ENCODE results near the gene SPTBN1.

Gene SPTBN1

DNA sequence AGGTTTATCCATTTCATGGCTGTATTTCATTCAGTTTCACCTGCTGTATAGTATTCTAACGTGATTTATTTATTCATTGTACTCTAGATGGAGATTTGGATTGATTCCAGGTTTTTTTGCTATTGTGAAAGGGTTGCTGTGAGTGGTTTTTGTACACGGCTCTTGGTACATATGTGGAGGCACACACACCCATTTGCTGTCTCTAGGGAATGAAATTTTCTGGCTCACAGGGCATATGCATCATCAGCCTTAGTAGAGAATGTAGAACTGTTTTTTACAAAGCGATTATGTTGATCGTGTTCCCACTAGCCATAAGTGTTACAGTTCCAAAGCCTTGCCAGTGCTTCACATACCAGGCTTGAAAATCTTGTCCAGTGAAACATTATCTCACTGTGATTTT lies 5.1 kb downstream of the SPTBN1 start:
- TF ChIP-seq, protein P1, sequence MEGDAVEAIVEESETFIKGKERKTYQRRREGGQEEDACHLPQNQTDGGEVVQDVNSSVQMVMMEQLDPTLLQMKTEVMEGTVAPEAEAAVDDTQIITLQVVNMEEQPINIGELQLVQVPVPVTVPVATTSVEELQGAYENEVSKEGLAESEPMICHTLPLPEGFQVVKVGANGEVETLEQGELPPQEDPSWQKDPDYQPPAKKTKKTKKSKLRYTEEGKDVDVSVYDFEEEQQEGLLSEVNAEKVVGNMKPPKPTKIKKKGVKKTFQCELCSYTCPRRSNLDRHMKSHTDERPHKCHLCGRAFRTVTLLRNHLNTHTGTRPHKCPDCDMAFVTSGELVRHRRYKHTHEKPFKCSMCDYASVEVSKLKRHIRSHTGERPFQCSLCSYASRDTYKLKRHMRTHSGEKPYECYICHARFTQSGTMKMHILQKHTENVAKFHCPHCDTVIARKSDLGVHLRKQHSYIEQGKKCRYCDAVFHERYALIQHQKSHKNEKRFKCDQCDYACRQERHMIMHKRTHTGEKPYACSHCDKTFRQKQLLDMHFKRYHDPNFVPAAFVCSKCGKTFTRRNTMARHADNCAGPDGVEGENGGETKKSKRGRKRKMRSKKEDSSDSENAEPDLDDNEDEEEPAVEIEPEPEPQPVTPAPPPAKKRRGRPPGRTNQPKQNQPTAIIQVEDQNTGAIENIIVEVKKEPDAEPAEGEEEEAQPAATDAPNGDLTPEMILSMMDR (IDR thresholded peaks at IDR 0.05), result no peak

- TF ChIP-seq, protein P1 (IDR thresholded peaks at IDR 0.05), result no peak
Observed at GRCh38 chr2:54464341-54464740, 8.2 kb downstream of the SPTBN1 start.

GRCh38 chr2:54465143-54465542 lies 9.0 kb downstream of the SPTBN1 start:
- TF ChIP-seq, protein P1 (IDR thresholded peaks at IDR 0.05), result no peak

DNA sequence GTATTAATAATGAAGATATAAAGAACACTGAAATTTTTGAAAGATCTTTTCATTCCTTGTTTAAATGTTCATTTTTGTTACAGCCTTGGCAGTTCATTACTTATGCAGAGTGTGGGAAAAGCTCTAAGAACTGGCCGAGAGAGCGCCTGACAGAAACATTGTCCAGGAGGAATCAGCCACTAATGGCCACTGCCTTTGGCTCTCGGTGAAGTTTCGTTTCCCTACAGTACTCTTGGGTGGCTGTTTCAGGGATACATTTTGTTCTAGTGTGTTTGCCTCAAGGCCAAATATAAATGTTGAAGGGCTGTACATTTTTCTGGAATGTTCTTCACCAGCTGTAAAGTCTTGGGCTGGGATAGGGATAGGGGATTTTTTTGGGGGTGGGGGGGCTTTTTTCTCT lies 10.7 kb downstream of the SPTBN1 start:
- TF ChIP-seq, protein P1 (IDR thresholded peaks at IDR 0.05), result no peak

GRCh38 chr2:54468673-54469072 lies 12.5 kb downstream of the SPTBN1 start:
- TF ChIP-seq, protein P1 (IDR thresholded peaks at IDR 0.05), result no peak

DNA sequence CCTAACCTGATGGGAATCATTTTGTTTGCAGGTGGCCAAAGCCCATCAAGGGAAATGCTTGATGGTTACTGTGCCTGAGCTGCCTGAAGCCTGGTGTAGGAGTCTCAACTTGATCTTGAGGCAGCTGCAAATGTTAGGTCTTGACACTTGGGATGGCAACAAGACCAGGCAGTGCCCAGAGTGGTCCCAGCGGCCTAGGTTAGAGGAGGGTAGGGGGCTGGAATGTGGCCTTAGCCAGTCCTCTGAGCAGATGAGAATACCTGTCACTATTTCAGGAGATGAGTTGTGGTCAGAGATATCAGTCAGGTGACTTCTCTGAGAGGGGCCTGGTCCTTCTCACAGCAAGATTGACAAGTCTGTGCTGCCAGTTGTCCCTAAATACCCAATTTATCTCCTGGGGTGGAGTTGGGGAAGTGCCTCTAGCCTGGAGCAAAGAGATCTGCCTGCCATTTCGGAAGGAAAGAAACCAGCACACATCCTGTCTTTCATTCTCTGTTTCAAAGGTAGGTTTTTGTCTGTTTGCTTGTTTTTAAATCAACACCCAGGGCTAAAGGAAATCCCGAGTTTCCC lies 13.4 kb downstream of the SPTBN1 start:
- TF ChIP-seq, protein P1 (IDR thresholded peaks at IDR 0.05), result no peak

GRCh38 chr2:54470266-54470938 lies 14.3 kb downstream of the SPTBN1 start:
- TF ChIP-seq, protein P1 (IDR thresholded peaks at IDR 0.05), result no peak
